CD4-positive, alpha-beta T cell treated with Interleukin-21 for 1 hour (primary cell): ENCODE measurements around the gene CEP164.
A peak's percentile ranks its signal among the peaks of the same experiment; 100 is the strongest.

Source experiments
- DNase-seq: peaks from one replicate; pipeline ENCODE4 v3.0.0-alpha.2; 2020

The CEP164 gene

GRCh38 chr11:117327567-117328374 is at the start of gene CEP164:
Gene CEP164, plus strand, starts transcription at chr11:117327854. Its CDS starts 10,733 bp downstream, at chr11:117338587.
- DNase-seq = peak; percentile 96

GRCh38 chr11:117278347-117278746 is 49.3 kb upstream of the CEP164 start:
- DNase-seq = no peak

DNA sequence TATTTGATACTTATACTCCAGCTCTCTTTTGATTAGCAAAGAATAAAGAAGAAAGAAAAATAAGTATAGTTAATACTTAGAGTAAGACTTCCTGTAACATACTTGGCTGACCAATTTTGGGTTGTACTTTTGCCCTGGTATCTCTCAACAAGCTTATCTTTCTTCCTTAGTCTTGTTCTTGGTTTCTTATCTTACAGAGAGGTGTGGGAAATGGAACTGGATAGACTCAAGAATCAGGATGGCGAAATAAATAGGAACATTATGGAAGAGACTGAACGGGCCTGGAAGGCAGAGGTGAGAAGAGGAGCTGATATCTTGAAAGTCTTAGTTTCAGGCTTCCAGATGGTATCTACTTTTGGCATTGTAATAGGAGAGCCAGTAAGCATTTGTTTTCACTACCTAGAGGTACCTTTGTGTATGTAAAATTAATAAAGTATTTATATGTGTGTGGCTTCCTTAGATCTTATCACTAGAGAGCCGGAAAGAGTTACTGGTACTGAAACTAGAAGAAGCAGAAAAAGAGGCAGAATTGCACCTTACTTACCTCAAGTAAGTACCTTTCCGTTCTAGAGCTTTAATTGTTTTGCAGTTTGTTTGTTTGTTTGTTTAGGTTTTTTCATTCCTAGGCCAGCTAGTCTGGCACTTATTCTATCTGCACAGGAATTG is 47.8 kb upstream of the CEP164 start:
- peak; percentile 43 for DNase-seq

DNA sequence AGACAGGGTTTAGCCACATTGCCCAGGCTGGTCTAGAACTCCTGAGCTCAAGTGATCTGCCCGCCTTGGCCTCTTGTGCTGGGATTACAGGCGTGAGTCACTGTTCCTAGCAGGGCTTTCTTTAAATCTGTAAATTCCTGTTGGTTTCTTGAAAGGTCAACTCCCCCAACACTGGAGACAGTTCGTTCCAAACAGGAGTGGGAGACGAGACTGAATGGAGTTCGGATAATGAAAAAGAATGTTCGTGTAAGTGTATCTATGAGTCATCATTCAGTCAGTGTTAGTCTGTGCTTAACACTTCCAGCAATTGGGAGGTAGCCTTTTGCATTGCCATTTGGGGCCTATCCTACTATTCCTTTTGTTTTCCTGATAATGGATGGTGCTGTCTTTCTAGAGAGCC is 46.5 kb upstream of the CEP164 start:
- no peak for DNase-seq

GRCh38 chr11:117281869-117282268 is 45.8 kb upstream of the CEP164 start:
- DNase-seq = no peak

DNA sequence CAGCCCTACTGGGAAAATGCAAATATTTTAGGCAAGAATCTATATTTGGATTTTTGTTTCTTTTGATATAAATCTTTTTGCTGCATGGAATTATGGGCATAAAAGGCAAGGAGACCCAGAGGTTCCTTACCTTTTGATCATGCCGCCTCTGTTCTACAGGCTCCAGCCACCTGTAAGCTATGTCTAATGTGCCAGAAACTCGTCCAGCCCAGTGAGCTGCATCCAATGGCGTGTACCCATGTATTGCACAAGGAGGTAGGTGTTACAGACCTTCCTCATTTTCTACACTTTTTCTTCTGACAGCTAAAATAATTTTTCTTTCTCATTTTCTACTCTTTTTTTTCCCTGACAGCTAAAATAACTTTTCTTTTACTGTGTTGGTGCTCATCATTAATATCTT is 44.7 kb upstream of the CEP164 start:
- no peak for DNase-seq

DNA sequence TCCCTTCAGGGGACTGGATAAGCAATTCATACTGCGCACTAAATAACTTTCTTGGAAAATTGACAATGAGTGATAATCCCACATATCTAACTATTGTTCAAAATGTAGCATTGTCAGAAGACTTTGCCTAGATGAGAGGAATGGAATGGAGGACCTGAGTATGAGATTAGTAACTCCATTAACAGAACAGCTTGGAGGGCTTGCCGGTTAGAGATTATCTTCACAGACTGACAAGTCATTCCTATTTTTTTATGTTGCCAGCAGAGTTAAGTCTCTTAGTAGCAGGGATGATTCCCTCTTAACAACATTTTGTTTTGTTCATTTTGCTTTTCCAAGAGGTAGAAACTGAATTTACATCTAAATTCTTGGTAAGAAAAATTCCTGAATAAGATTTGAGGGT is 43.6 kb upstream of the CEP164 start:
- DNase-seq = no peak

- DNase-seq = no peak
Observed at GRCh38 chr11:117286588-117286987, 41.1 kb upstream of the CEP164 start.

GRCh38 chr11:117287668-117288067 is 40.0 kb upstream of the CEP164 start:
- DNase-seq = no peak

DNA sequence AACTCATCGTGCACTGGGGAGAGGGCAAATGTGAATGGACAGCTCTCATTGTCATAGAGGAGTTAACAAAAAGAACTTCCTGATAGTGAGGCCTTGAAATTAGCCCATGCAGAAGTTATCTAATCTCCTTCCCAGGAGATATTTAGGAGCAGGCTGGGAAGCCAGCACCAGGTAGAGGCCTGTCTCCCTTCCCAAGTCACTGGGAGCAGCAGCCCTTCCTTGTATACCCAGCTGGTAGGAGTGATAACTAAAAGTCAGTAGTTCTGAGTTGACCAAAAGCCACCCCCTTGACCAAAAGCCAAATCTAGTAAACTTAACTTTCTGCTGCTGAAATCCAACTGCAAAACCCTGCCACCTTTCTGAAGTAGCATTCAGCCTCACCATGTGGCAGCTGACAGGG is 37.9 kb upstream of the CEP164 start:
- no peak for DNase-seq

GRCh38 chr11:117290809-117291396 is 36.8 kb upstream of the CEP164 start, which contains the start of gene BACE1-AS:
Gene BACE1-AS, plus strand, starts transcription at chr11:117291346.
- DNase-seq = no peak

DNA sequence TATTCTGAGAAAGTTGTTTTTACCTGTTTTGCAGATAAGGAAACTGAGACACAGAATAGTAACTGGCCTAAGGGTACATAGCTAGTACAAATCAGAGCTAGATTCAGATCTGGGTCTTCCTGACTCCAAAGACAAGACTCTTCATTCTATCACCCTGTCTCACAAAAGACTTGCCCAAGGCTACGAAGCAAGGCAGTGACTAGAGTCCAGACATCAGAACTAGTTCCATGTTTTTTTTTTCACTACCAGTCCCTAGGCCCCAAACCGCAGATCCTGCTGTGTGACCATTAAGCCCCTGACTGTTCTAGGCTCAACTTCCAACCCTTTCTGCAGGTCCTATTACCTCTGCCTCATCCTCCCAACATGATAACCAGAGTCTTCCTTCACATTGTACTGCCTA is 35.0 kb upstream of the CEP164 start:
- DNase-seq = no peak

GRCh38 chr11:117295438-117296137 is 32.1 kb upstream of the CEP164 start:
- DNase-seq = no peak

DNA sequence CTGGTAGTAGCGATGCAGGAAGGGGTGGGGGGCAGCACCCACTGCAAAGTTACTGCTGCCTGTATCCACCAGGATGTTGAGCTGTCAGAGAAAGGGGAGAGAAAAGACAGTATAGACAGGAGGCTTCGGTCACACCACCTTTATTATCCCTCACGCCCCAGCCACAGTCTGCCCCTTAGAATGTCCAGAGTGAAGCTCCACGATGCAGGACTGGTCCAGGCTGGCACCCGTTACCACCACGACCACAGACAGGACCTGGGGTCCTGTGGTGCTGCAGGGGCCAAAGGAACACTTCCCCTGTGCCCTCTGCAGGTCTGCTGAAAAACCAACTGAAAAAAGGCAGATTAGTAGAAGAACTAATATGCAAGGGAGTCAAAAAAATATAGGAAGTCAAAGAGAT is 30.8 kb upstream of the CEP164 start:
- no peak for DNase-seq

- DNase-seq = no peak
Observed at GRCh38 chr11:117298195-117298594, 29.5 kb upstream of the CEP164 start.

DNA sequence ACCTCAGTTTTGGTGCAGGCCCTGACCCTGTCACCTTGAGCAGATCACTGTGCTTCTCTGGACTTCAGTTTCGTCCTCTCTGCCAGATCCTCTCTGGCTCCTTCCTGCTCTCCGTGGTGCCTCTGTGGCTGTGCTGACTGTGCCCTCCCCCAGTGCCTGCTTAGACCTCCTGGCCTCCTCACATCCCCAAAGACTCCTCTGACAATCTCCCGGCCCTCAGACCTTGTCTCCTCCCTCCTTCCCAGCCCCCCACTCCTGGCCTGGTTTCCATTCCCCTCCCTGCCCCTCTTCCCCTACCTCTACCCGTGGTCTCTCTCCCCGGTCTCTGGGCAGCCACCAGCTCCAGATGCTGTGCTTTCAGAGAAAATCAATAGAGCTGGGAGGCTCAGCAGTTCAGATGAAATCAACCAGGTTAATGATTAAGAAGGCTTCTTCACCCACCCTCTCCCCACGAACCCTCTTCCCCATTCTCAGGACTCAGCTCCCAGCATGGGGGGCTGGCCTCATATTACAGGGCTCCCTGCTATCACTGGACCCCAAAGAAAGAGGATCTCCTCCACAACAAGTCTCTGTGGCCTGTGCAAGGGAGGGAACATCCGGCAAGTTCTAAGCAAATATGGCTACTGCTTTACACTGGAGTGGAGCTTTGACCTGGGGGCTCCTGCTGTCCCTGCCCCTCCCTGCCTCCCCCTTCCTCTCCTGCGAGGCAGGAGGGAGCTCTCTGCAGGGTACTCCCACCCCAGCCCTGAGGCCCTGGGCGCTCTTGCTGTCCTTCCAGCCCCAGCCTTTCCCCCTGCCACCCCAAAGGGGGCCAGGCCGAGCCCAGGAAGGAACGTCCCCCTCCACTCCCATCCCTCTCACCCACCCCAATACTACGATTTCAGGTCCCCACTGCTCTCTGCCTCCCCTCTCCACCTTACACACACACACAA is 28.0 kb upstream of the CEP164 start:
- no peak for DNase-seq

- no peak for DNase-seq
Observed at GRCh38 chr11:117300283-117300663, 27.4 kb upstream of the CEP164 start.

DNA sequence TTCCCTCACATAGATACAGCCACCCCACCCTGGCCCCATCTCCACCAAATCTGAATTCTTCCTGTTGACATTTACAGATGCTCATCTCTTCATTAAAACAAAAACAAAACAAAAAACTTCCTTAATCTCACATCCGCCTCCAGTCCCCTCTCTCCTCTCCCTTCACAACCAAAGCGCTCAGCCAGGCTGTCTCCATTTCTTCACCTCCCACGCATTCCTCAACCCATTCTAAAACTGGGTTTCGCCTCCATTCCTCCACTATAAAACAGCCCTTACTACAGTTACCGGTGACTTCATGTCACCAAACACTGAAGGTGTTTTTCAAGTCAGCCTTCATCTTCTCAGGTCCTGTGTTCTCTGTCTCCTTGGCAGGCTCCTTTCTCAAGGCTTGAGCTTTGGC is 26.9 kb upstream of the CEP164 start:
- no peak for DNase-seq

- DNase-seq = no peak
Observed at GRCh38 chr11:117302228-117302627, 25.4 kb upstream of the CEP164 start.

GRCh38 chr11:117303101-117303500 is 24.6 kb upstream of the CEP164 start:
- DNase-seq = no peak

DNA sequence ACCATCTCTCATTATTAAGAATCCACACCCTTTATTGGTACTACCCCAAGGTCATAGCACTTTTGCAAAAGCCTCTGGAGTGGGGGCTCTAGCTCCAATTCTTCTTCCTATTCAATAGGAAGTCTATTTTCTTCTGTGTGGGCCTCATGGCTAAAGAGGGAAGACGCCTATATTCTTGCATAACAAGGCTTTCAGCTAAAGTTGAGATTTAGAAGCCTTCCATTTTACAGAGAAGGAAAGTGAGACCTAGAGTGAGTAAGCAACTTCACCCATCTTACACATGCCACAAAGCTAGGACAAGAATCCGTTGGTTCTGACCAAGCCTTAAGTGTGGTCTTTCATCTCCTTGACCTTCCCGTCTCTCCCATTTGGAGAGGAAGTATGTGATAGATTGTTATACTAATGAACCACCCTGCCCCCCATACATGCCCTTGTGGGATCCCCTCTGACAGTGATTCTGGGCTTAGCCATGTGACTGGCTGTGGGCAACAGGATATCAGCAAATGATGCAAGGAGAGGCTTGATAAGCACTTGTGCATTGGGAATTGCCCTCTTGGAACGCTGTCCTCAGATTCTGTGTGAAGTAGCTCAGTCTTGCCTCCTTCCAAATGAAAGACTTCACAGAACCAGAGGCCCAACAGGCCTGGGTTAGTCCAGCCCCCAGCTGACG is 23.9 kb upstream of the CEP164 start:
- DNase-seq = no peak

- DNase-seq = no peak
Observed at GRCh38 chr11:117305145-117305544, 22.5 kb upstream of the CEP164 start.
